Osteocyte (in vitro differentiated cells): ENCODE results near the gene TNFRSF1A. TPM values are rescaled to one million over a fixed set of nuclear protein-coding genes. Genes with fewer than 3 reads are reported as not detected.
"Not testable (repeated sequence)": the region's sequence is repeated elsewhere in the genome, so short reads cannot be mapped to it uniquely, and the experiment has no call there.

Experiments
- DNase-seq: peaks from one replicate; pipeline ENCODE4 v3.0.0; 2021; ENCODE audit warnings: mixed read lengths; ENCODE audit not compliant: unreplicated experiment; ENCODE audit errors: extremely low spot score
- H3K27ac Mint-ChIP-seq: one replicate; pipeline ENCODE4 v1.8.0; 2021; ENCODE audit warnings: mild to moderate bottlenecking, mixed read lengths; ENCODE audit not compliant: unreplicated experiment
- H3K27me3 Mint-ChIP-seq: one replicate; pipeline ENCODE4 v1.8.0; 2021; ENCODE audit warnings: mixed read lengths; ENCODE audit not compliant: unreplicated experiment
- H3K36me3 Mint-ChIP-seq: one replicate; pipeline ENCODE4 v1.8.0; 2021; ENCODE audit warnings: mixed read lengths; ENCODE audit not compliant: unreplicated experiment
- H3K4me1 Mint-ChIP-seq: one replicate; pipeline ENCODE4 v1.8.0; 2021; ENCODE audit warnings: mixed read lengths; ENCODE audit not compliant: unreplicated experiment
- H3K4me3 Mint-ChIP-seq: one replicate; pipeline ENCODE4 v1.8.0; 2021; ENCODE audit warnings: mild to moderate bottlenecking, moderate library complexity, mixed read lengths; ENCODE audit not compliant: unreplicated experiment
- H3K9me3 Mint-ChIP-seq: one replicate; pipeline ENCODE4 v1.8.0; 2021; ENCODE audit warnings: mixed read lengths; ENCODE audit not compliant: unreplicated experiment
- total RNA-seq: library from RNA; stranded (reverse); gene quantifications from 2 replicates; pipeline ENCODE4 v1.2.1, GENCODE V29; 2021
- TF ChIP-seq, protein P1 (sequence below): fragments of 200-600 bp; sonication (generic); IDR thresholded peaks from 2 replicates; pipeline ENCODE4 v1.5.0; 2021; ENCODE audit warnings: antibody characterized with exemption, mild to moderate bottlenecking, moderate library complexity

TNFRSF1A gene
- total RNA-seq, 1 donor from 2014 or later = 170 TPM

DNA sequence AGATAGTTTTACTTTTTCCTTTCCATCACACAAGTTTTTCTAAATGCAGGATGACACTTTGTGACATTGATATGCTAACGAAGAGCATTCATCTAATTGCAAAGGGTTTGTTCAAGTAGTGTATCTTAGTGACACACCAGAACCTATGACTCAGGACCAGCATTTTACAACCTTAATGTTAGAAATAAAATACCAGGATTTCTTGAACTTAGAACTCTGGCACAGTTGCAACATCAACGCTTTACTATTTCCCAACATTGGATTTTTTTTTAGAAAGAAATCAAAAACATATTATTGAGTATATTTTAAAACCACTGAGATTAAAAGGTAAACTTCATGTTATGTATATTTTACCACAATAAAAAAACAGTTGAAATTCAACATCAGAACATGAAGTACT lies 49.3 kb downstream of the TNFRSF1A start:
- TF ChIP-seq, protein P1, sequence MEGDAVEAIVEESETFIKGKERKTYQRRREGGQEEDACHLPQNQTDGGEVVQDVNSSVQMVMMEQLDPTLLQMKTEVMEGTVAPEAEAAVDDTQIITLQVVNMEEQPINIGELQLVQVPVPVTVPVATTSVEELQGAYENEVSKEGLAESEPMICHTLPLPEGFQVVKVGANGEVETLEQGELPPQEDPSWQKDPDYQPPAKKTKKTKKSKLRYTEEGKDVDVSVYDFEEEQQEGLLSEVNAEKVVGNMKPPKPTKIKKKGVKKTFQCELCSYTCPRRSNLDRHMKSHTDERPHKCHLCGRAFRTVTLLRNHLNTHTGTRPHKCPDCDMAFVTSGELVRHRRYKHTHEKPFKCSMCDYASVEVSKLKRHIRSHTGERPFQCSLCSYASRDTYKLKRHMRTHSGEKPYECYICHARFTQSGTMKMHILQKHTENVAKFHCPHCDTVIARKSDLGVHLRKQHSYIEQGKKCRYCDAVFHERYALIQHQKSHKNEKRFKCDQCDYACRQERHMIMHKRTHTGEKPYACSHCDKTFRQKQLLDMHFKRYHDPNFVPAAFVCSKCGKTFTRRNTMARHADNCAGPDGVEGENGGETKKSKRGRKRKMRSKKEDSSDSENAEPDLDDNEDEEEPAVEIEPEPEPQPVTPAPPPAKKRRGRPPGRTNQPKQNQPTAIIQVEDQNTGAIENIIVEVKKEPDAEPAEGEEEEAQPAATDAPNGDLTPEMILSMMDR = no peak
- H3K9me3 Mint-ChIP-seq = no peaks in the 10 kb centered on the region
- no peaks in the 10 kb centered on the region for H3K27me3 Mint-ChIP-seq
- H3K4me3 Mint-ChIP-seq = no peak overlapping the region
- no peak overlapping the region for H3K27ac Mint-ChIP-seq
- H3K36me3 Mint-ChIP-seq = no peaks in the 10 kb centered on the region
- H3K4me1 Mint-ChIP-seq = peaks cover 24% of the 10 kb centered on the region
- no peak for DNase-seq

DNA sequence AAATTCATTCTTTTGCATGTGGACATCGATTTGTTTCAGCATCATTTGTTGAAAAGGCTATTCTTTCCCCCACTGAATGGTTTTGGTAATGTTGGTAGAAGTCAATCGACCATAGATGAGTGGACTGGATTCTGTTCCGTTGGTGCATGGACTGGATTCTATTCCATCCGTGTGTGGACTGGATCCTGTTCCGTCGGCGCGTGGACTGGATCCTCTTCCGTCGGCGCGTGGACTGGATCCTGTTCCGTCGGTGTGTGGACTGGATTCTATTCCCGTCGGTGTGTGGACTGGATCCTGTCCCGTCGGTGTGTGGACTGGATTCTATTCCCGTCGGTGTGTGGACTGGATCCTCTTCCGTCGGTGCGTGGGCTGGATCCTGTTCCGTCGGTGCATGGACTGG lies 52.0 kb downstream of the TNFRSF1A start:
- not testable (repeated sequence) for H3K4me3 Mint-ChIP-seq, DNase-seq, H3K36me3 Mint-ChIP-seq, H3K9me3 Mint-ChIP-seq, H3K27ac Mint-ChIP-seq, H3K27me3 Mint-ChIP-seq
- peaks cover 36% of the 10 kb centered on the region for H3K4me1 Mint-ChIP-seq

DNA sequence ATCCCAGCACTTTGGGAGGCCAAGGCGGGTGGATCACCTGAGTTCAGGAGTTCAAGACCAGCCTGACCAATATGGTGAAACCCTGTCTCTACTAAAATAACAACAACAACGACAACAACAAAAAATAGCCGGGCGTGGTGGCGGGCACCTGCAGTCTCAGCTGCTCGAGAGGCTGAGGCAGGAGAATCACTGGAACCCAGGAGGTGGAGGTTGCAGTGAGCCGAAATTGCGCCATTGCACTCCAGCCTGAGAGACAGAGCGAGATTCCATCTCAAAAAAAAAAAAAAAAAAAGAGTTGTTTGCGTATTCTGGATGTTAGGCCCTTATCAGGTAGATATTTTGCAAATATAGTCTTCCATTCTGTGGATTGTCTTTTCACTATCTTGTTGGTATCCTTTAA lies 52.8 kb downstream of the TNFRSF1A start:
- H3K4me1 Mint-ChIP-seq = peaks cover 34% of the 10 kb centered on the region
- not testable (repeated sequence) for H3K27me3 Mint-ChIP-seq, H3K36me3 Mint-ChIP-seq, DNase-seq, H3K27ac Mint-ChIP-seq, H3K4me3 Mint-ChIP-seq, H3K9me3 Mint-ChIP-seq

DNA sequence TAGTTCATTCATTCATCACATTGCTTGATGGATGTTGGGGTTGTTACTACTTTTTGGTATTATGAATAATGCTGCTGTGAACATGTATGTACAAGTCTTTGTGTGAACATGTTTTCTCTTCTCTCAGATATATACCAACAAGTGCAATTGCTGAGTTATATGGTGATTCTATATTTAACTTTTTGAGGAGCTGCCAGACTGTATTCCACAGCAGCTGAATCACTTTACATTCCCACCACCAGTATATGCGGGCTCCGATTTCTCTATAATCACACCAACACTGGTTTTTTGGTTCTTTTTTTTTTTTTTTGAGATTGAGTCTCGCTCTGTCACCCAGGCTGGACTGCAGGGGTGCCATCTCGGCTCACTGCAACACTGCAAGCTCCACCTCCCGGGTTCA lies 53.6 kb downstream of the TNFRSF1A start:
- no peaks in the 10 kb centered on the region for H3K27me3 Mint-ChIP-seq
- DNase-seq = no peak
- H3K4me3 Mint-ChIP-seq = no peak overlapping the region
- TF ChIP-seq, protein P1 = no peak
- H3K9me3 Mint-ChIP-seq = no peaks in the 10 kb centered on the region
- no peaks in the 10 kb centered on the region for H3K36me3 Mint-ChIP-seq
- peaks cover 34% of the 10 kb centered on the region for H3K4me1 Mint-ChIP-seq
- no peak overlapping the region for H3K27ac Mint-ChIP-seq

DNA sequence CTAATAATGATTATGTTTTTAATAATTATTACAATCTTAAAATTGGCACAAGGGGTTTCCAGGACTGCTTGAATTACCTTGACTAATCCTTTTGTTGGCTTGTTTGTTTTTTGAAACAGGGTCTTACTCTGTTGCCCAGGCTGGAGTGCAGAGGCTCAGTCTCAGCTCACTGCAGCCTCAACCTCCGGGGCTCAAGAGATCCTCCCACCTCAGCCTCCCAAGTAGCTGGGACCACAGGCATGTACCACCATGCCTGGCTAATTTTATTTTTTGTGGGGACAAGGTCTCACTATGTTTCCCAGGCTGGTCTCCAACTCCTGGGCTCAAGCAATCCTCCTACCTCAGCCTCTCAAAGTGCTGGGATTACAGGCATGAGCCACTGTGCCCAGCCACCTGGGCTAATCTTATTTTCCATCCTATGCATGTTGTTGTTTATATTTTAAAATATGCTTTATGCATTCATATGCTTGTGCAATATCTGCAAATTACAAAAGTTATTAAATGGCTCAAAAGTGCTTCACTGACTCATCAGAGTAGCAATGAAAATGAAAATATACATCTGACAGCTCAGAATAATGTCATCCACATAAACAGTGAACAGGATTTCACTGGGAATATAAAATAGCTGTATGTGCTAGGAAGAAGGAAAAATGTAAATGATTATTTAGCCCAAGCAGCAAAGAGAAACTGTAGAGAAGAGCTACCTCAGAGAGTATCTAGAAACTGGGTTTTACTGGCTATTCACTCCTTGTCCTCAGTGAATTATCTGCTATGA lies 56.2 kb downstream of the TNFRSF1A start:
- Mint-ChIP-seq H3K9me3 (no peaks in the 10 kb centered on the region), H3K27me3 (no peaks in the 10 kb centered on the region), H3K4me3 (no peak overlapping the region), H3K4me1 (peaks cover 40% of the 10 kb centered on the region), H3K36me3 (no peaks in the 10 kb centered on the region), H3K27ac (peak overlapping the region; percentile 81)
- DNase-seq = no peak
- TF ChIP-seq, protein P1 = no peak

DNA sequence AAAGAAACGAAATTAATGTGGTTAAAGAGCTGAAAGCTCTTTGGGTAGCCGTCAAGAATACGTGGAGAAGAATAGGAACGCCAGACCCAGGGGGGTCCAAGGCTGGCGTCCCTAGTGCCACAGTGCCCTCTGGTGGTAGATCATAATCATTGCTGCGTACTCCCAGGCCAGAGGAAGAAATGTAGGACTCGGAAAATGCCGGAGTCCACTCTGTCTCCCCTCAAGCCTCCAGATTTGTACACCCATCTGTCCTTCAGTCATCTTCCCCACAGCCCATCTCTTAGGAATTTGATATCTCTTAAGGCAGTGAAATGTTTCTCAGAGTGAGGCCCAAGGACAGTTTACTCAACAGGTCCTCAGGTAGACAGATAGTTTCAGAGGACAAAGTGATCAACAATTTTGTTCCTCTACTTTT lies 56.8 kb downstream of the TNFRSF1A start:
- H3K36me3 Mint-ChIP-seq = no peaks in the 10 kb centered on the region
- peak; percentile 89 for DNase-seq
- no peak overlapping the region for H3K4me3 Mint-ChIP-seq
- TF ChIP-seq, protein P1 = peak; percentile 97
- peaks cover 47% of the 10 kb centered on the region for H3K4me1 Mint-ChIP-seq
- no peaks in the 10 kb centered on the region for H3K9me3 Mint-ChIP-seq
- no peaks in the 10 kb centered on the region for H3K27me3 Mint-ChIP-seq
- H3K27ac Mint-ChIP-seq = peak overlapping the region; percentile 74
